DOHH2 (cell line): Measurements from ENCODE around the gene BCL2L1.

ENCODE experiments used
- EZH2phosphoT487 ChIP-seq: fragments of 200-600 bp; sonication (generic); IDR thresholded peaks from 2 replicates; pipeline ENCODE4 v1.6.1; 2017; ENCODE audit warnings: borderline replicate concordance, mild to moderate bottlenecking, antibody characterized with exemption, low read length, moderate library complexity, mixed read lengths
- TF ChIP-seq, protein P1 (sequence below): fragments of 200-600 bp; sonication (generic); IDR thresholded peaks from one replicate; pipeline ENCODE4 v1.5.1; 2014; ENCODE audit warnings: antibody characterized with exemption, mild to moderate bottlenecking, low read depth, low read length; ENCODE audit not compliant: poor library complexity, severe bottlenecking

GRCh38 chr20:31617432-31618104 lies 105.1 kb downstream of the BCL2L1 start:
- TF ChIP-seq, protein P1, sequence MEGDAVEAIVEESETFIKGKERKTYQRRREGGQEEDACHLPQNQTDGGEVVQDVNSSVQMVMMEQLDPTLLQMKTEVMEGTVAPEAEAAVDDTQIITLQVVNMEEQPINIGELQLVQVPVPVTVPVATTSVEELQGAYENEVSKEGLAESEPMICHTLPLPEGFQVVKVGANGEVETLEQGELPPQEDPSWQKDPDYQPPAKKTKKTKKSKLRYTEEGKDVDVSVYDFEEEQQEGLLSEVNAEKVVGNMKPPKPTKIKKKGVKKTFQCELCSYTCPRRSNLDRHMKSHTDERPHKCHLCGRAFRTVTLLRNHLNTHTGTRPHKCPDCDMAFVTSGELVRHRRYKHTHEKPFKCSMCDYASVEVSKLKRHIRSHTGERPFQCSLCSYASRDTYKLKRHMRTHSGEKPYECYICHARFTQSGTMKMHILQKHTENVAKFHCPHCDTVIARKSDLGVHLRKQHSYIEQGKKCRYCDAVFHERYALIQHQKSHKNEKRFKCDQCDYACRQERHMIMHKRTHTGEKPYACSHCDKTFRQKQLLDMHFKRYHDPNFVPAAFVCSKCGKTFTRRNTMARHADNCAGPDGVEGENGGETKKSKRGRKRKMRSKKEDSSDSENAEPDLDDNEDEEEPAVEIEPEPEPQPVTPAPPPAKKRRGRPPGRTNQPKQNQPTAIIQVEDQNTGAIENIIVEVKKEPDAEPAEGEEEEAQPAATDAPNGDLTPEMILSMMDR: no peak
- TF ChIP-seq EZH2phosphoT487: no peak
